Testis (tissue), 2 donors: ENCODE measurements around the gene ACTRT3.

ENCODE experiments used
- CTCF ChIP-seq, 3 experiments: fragments of 450-650 bp in 2 of 3; fragments of 200-600 bp in 1 of 3; sonication (generic) in 1 of 3; IDR thresholded peaks; one replicate each; pipeline ENCODE4 v1.5.1; 2016 to 2019; ENCODE audit warnings: antibody characterized with exemption in 3 of 3, mild to moderate bottlenecking in 2 of 3, moderate library complexity in 1 of 3
- POLR2A ChIP-seq: fragments of 450-650 bp; IDR thresholded peaks from one replicate; pipeline ENCODE4 v1.6.1; 2017; ENCODE audit warnings: antibody characterized with exemption, mild to moderate bottlenecking, moderate library complexity

GRCh38 chr3:169739067-169739466 lies 30.3 kb downstream of the ACTRT3 start:
- TF ChIP-seq CTCF (IDR thresholded peaks at IDR 0.05) (no peak), POLR2A (no peak)
